ENCODE data around the gene ANXA9. TPM values are rescaled to one million over a fixed set of nuclear protein-coding genes. Genes with fewer than 3 reads are reported as not detected.

ANXA9 gene
- total RNA-seq, 1 donor from 2014 or later, result not detected

GRCh38 chr1:150973258-150973835, 8.7 kb upstream of the ANXA9 start:
- Mint-ChIP-seq H3K27ac (ENCODE audit: unreplicated experiment) (peak overlapping the region; percentile 77), H3K27me3 (ENCODE audit: low read depth, unreplicated experiment) (no peaks in the 10 kb centered on the region), H3K4me1 (ENCODE audit: low read depth, unreplicated experiment) (peaks cover 38% of the 10 kb centered on the region), H3K36me3 (ENCODE audit: low read depth, unreplicated experiment) (peaks cover 5% of the 10 kb centered on the region), H3K9me3 (ENCODE audit: unreplicated experiment) (no peaks in the 10 kb centered on the region), H3K4me3 (ENCODE audit: unreplicated experiment) (peak overlapping the region; percentile 88)
- Histone ChIP-seq H3K4me1 (ENCODE audit: insufficient read depth, low read length) (peaks cover 41% of the 10 kb centered on the region), H3K9ac (ENCODE audit: low read length) (peak overlapping the region; percentile 88), H3K27me3 (ENCODE audit: insufficient read depth, low read length) (no peaks in the 10 kb centered on the region), H3K9me3 (ENCODE audit: insufficient read depth, low read depth, low read length) (no peaks in the 10 kb centered on the region), H2AFZ (ENCODE audit: low read depth, low read length) (peak overlapping the region; percentile 53), H4K20me1 (ENCODE audit: insufficient read depth, low read length) (peaks cover 54% of the 10 kb centered on the region), H3K4me3 (ENCODE audit: insufficient read depth, low read depth, low read length) (peak overlapping the region; percentile 91), H3K79me2 (ENCODE audit: insufficient read depth, low read length) (peaks cover 58% of the 10 kb centered on the region), H3K27ac (ENCODE audit: low read depth, low read length) (peak overlapping the region; percentile 75), H3K4me2 (ENCODE audit: low read length) (peak overlapping the region; percentile 97), H3K36me3 (ENCODE audit: insufficient read depth, low read length) (no peaks in the 10 kb centered on the region)
- FAIRE-seq (no peak), DNase-seq (ENCODE audit: low read depth) (no peak)
- TF ChIP-seq CTCF (IDR thresholded peaks at IDR 0.05; ENCODE audit: insufficient read depth, low read depth, low read length) (no peak), EZH2 (IDR thresholded peaks at IDR 0.05; ENCODE audit: insufficient read depth, low read length) (no peak)

- H2AFZ ChIP-seq (ENCODE audit: low read depth, low read length), result peak overlapping the region; percentile 53
- no peaks in the 10 kb centered on the region for H3K9me3 ChIP-seq (ENCODE audit: insufficient read depth, low read depth, low read length)
- H3K4me2 ChIP-seq (ENCODE audit: low read length), result peak overlapping the region; percentile 97
- no peaks in the 10 kb centered on the region for H3K36me3 ChIP-seq (ENCODE audit: insufficient read depth, low read length)
- H3K9me3 Mint-ChIP-seq (ENCODE audit: unreplicated experiment), result no peaks in the 10 kb centered on the region
- H3K9ac ChIP-seq (ENCODE audit: low read length), result peak overlapping the region; percentile 88
- peak overlapping the region; percentile 75 for H3K27ac ChIP-seq (ENCODE audit: low read depth, low read length)
- H3K4me1 ChIP-seq (ENCODE audit: insufficient read depth, low read length), result peaks cover 41% of the 10 kb centered on the region
- H3K36me3 Mint-ChIP-seq (ENCODE audit: low read depth, unreplicated experiment), result peaks cover 2% of the 10 kb centered on the region
- H3K27me3 Mint-ChIP-seq (ENCODE audit: low read depth, unreplicated experiment), result no peaks in the 10 kb centered on the region
- peak overlapping the region; percentile 77 for H3K27ac Mint-ChIP-seq (ENCODE audit: unreplicated experiment)
- FAIRE-seq (no peak), DNase-seq (ENCODE audit: low read depth) (no peak)
- peak overlapping the region; percentile 91 for H3K4me3 ChIP-seq (ENCODE audit: insufficient read depth, low read depth, low read length)
- H3K27me3 ChIP-seq (ENCODE audit: insufficient read depth, low read length), result no peaks in the 10 kb centered on the region
- TF ChIP-seq EZH2 (IDR thresholded peaks at IDR 0.05; ENCODE audit: insufficient read depth, low read length), result no peak
- TF ChIP-seq CTCF (IDR thresholded peaks at IDR 0.05; ENCODE audit: insufficient read depth, low read depth, low read length), result no peak
- peak overlapping the region; percentile 88 for H3K4me3 Mint-ChIP-seq (ENCODE audit: unreplicated experiment)
- H3K79me2 ChIP-seq (ENCODE audit: insufficient read depth, low read length), result peaks cover 51% of the 10 kb centered on the region
- peaks cover 38% of the 10 kb centered on the region for H3K4me1 Mint-ChIP-seq (ENCODE audit: low read depth, unreplicated experiment)
- peaks cover 48% of the 10 kb centered on the region for H4K20me1 ChIP-seq (ENCODE audit: insufficient read depth, low read length)
Observed at GRCh38 chr1:150973836-150974579, 8.1 kb upstream of the ANXA9 start.

Data from astrocyte (in vitro differentiated cells and primary cell).